Choroid plexus epithelial cell (primary cell): ENCODE data around the gene SETBP1.

Experiments
- DNase-seq: peaks from one replicate; pipeline ENCODE4 v3.0.0-alpha.2; 2010; ENCODE audit warnings: low read depth
- H3K4me3 ChIP-seq: 2 replicates; pipeline ENCODE4 v1.5.1; 2011; ENCODE audit warnings: low read depth, mild to moderate bottlenecking, control low read depth, low read length, moderate library complexity
- CTCF ChIP-seq: conservative IDR thresholded peaks from 2 replicates; pipeline ENCODE4 v1.5.1; 2011; ENCODE audit warnings: low read depth, mild to moderate bottlenecking, control low read depth, inconsistent platforms, low read length, moderate library complexity

SETBP1 gene

DNA sequence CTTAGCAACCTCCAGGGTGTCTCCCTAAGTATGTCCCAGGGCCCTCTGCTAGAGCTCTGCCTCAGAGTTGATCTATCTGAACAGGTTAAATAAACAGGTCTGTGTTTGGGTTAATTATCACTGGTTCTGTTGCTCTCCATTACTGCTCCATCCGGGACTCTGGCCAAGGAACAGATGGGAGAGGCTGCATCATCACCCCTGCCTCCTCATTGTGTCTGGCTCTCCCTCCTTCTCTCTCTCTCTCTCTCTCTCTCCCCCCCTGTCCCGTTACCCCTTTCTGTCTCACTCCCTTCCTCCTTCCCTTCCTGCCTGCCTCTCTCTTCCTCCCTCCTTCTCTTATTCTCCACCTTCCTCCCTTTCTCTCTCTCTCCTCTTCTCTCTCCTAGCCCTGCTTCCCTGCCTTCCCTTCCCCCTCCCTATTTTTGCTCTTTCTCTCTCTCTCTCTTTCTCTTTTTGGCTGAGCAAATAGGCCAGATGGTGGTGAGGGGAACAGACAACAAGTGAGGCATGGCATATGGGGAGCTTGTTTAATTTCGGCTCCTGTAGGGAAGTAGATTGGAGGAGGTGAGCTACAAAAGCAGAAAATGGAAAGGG, 62.1 kb downstream of the SETBP1 start:
- H3K4me3 ChIP-seq = no peak overlapping the region
- DNase-seq = peak; percentile 62
- no peak for TF ChIP-seq CTCF

DNA sequence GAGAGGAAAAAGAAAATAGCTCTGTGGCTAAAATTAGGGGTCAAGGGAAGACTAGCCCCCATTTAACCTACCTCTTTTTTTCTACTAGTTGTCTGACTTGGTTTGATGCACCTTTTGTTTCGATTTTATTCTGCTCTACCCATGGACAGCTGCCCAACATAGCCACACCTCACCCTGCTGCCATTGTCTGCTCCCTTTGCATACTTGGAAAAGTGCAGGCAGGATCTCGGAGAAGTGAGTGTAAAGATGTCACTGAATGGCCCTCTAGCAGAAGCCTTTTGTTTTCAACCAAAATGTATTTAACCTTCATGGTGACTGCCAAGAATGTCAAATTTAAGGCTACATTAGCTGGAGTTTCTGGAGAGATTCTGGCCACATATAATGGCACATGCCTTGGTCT, 62.9 kb downstream of the SETBP1 start:
- H3K4me3 ChIP-seq = no peak overlapping the region
- no peak for DNase-seq
- TF ChIP-seq CTCF = no peak

DNA sequence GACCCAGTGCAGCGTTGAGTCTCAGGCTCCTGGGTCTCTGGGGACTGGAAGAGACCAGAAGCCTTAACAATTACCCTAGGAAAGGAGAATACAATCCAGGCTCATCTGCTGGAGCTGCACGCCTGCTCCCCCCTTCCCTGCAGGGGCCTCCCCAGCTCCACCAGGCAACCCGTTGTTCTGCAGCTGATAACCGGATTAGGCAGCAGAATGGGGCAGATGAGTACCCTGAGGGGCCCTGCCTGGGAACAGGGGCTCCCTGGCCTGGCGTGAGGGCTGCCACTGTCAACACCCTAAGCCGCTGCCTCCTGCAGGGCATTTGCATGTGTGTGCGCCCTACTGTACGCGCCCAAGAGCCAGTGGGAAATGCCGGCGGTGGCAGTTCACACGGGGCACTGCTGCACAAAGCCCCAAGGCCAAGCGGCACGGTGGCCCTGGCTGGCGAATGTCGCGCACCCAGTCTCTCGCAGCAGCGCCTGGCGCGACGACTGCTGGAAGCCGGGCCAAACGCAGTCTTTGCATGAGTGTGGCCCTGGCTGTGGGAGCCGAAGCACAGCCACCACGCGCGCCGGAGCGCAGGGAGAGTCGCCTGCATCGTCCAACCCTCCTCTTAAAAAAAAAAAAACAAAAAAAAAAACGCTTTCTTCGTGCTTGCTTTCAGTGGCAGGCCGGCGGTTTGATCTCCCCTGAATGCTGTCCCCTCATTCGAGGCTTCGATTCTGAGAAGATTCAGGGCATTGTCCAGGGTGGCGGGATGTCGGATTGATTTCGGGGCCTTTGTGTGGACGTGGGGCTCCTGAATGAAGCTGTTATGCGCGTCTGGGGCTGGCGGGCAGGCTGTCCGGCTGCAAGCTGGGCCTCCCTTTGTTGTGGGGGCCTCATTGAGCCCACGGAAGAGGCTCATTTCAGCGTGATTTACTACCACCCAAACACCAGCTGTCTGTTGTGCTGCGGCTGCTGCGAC, 63.8 kb downstream of the SETBP1 start:
- TF ChIP-seq CTCF = no peak
- no peak overlapping the region for H3K4me3 ChIP-seq
- DNase-seq = no peak

GRCh38 chr18:44747157-44747556, 66.5 kb downstream of the SETBP1 start:
- no peak for TF ChIP-seq CTCF
- DNase-seq = no peak
- H3K4me3 ChIP-seq = no peak overlapping the region

GRCh38 chr18:44748582-44748981, 67.9 kb downstream of the SETBP1 start:
- no peak for TF ChIP-seq CTCF
- no peak for DNase-seq
- no peak overlapping the region for H3K4me3 ChIP-seq

DNA sequence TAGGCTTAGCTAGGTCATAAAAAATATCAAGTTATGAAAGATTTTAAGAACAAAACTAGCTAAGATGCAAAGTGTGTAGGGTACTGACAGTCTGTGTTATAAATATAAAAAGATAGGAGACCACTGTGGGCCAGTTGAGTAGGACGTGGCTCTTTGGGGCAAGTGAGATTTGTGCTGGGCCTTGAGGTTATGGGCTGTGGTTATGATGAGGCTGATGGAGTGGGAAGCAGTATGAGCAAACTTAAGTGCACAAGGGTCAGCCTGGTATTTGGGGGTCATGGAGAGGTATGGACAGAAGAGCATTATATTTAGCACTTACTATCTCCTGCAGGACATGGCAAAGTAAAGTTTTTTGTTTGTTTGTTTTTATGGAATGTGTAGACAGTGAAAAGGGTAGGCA, 70.1 kb downstream of the SETBP1 start:
- no peak for DNase-seq
- no peak for TF ChIP-seq CTCF
- H3K4me3 ChIP-seq = no peak overlapping the region

- TF ChIP-seq CTCF = no peak
- no peak overlapping the region for H3K4me3 ChIP-seq
- DNase-seq = no peak
These were observed 73.9 kb downstream of the SETBP1 start for GRCh38 chr18:44754567-44754966.
